Measurements from ENCODE around the gene TMEM273. TPM values are rescaled to one million over a fixed set of nuclear protein-coding genes. Genes with fewer than 3 reads are reported as not detected.

Gene TMEM273
- total RNA-seq, 1 donor from 2014 or later: 8.5 TPM

- Mint-ChIP-seq H3K9me3 (peaks cover 4% of the 10 kb centered on the region), H3K36me3 (ENCODE audit: low read depth) (no peaks in the 10 kb centered on the region), H3K27ac (no peak overlapping the region), H3K4me3 (no peak overlapping the region), H3K27me3 (peaks cover 8% of the 10 kb centered on the region), H3K4me1 (no peaks in the 10 kb centered on the region)
- no peak for ATAC-seq (ENCODE audit: low read depth)
- intact Hi-C loops (cut with micrococcal nuclease): no loop called here
- ChIA-PET POLR2A (no interaction called here), CTCF (no interaction called here)
- no peak for DNase-seq
- no peak for TF ChIP-seq CTCF (IDR thresholded peaks at IDR 0.05)
Measured at GRCh38 chr10:49120911-49121310, 67.3 kb downstream of the TMEM273 start.

- peaks cover 2% of the 10 kb centered on the region for H3K4me1 Mint-ChIP-seq
- ATAC-seq (ENCODE audit: low read depth) (no peak), DNase-seq (no peak)
- intact Hi-C loops (cut with micrococcal nuclease): no loop called here
- POLR2A ChIA-PET: no interaction called here
- no peak overlapping the region for H3K27ac Mint-ChIP-seq
- H3K27me3 Mint-ChIP-seq: peaks cover 10% of the 10 kb centered on the region
- no peak for TF ChIP-seq CTCF (IDR thresholded peaks at IDR 0.05)
- H3K9me3 Mint-ChIP-seq: peaks cover 3% of the 10 kb centered on the region
- H3K4me3 Mint-ChIP-seq: no peak overlapping the region
- no peaks in the 10 kb centered on the region for H3K36me3 Mint-ChIP-seq (ENCODE audit: low read depth)
- CTCF ChIA-PET: no interaction called here
Measured at GRCh38 chr10:49119746-49120145, 68.4 kb downstream of the TMEM273 start.

- Mint-ChIP-seq H3K4me3 (no peak overlapping the region), H3K9me3 (peaks cover 3% of the 10 kb centered on the region), H3K4me1 (peaks cover 4% of the 10 kb centered on the region), H3K36me3 (ENCODE audit: low read depth) (no peaks in the 10 kb centered on the region), H3K27ac (no peak overlapping the region), H3K27me3 (peaks cover 20% of the 10 kb centered on the region)
- DNase-seq (no peak), ATAC-seq (ENCODE audit: low read depth) (no peak)
- CTCF ChIA-PET: no interaction called here
- POLR2A ChIA-PET: no interaction called here
- intact Hi-C loops (cut with micrococcal nuclease): no loop called here
- no peak for TF ChIP-seq CTCF (IDR thresholded peaks at IDR 0.05)
Measured at GRCh38 chr10:49118430-49119074, 69.6 kb downstream of the TMEM273 start.

- Mint-ChIP-seq H3K27ac (no peak overlapping the region), H3K27me3 (peaks cover 20% of the 10 kb centered on the region), H3K4me3 (no peak overlapping the region), H3K4me1 (peaks cover 4% of the 10 kb centered on the region), H3K9me3 (peaks cover 3% of the 10 kb centered on the region), H3K36me3 (ENCODE audit: low read depth) (no peaks in the 10 kb centered on the region)
- ChIA-PET POLR2A (no interaction called here), CTCF (no interaction called here)
- intact Hi-C loops (cut with micrococcal nuclease): no loop called here
- ATAC-seq (ENCODE audit: low read depth) (no peak), DNase-seq (no peak)
- no peak for TF ChIP-seq CTCF (IDR thresholded peaks at IDR 0.05)
Measured at GRCh38 chr10:49117376-49118070, 70.7 kb downstream of the TMEM273 start.

- intact Hi-C loops (cut with micrococcal nuclease): no loop called here
- Mint-ChIP-seq H3K4me3 (no peak overlapping the region), H3K27me3 (peaks cover 20% of the 10 kb centered on the region), H3K9me3 (peaks cover 1% of the 10 kb centered on the region), H3K4me1 (peaks cover 4% of the 10 kb centered on the region), H3K36me3 (ENCODE audit: low read depth) (no peaks in the 10 kb centered on the region), H3K27ac (no peak overlapping the region)
- ATAC-seq (ENCODE audit: low read depth): no peak
- DNase-seq: no peak
- TF ChIP-seq CTCF (IDR thresholded peaks at IDR 0.05): no peak
- POLR2A ChIA-PET: no interaction called here
- CTCF ChIA-PET: no interaction called here
Measured at GRCh38 chr10:49116509-49117375, 71.4 kb downstream of the TMEM273 start.

Measured in activated B cell treated with CpG ODN at 0.5 μM for 24 hours (primary cell).